NCI-H1417 treated with DMSO at 0.1 percent for 48 hours (cell line): Measurements from ENCODE around the gene SLC6A18.
A peak's percentile ranks its signal among the peaks of the same experiment; 100 is the strongest.

Experiments used
- DNase-seq: peaks from one replicate; lab custom pipeline; 2025; lab: John Stamatoyannopoulos, UW

Gene SLC6A18

GRCh38 chr5:1231354-1231905 lies 6.2 kb downstream of the SLC6A18 start:
- no peak for DNase-seq

- no peak for DNase-seq
These were observed 7.6 kb downstream of the SLC6A18 start for GRCh38 chr5:1232780-1233179.

GRCh38 chr5:1235379-1235778 lies 10.2 kb downstream of the SLC6A18 start:
- no peak for DNase-seq

GRCh38 chr5:1235838-1236237 lies 10.7 kb downstream of the SLC6A18 start:
- no peak for DNase-seq

GRCh38 chr5:1239505-1240251 lies 14.5 kb downstream of the SLC6A18 start:
- DNase-seq = no peak

GRCh38 chr5:1240496-1241260 lies 15.5 kb downstream of the SLC6A18 start:
- no peak for DNase-seq

GRCh38 chr5:1241509-1242080 lies 16.4 kb downstream of the SLC6A18 start:
- no peak for DNase-seq

GRCh38 chr5:1242733-1243486 lies 17.7 kb downstream of the SLC6A18 start:
- DNase-seq = no peak

GRCh38 chr5:1243487-1244130 lies 18.4 kb downstream of the SLC6A18 start:
- DNase-seq = no peak

GRCh38 chr5:1244255-1244654 lies 19.1 kb downstream of the SLC6A18 start:
- DNase-seq = no peak

- no peak for DNase-seq
These were observed 19.8 kb downstream of the SLC6A18 start for GRCh38 chr5:1244976-1245375.

- peak; percentile 28 for DNase-seq
These were observed 20.9 kb downstream of the SLC6A18 start for GRCh38 chr5:1245905-1246576.

- DNase-seq = no peak
These were observed 21.7 kb downstream of the SLC6A18 start for GRCh38 chr5:1246711-1247431.

GRCh38 chr5:1247811-1248210 lies 22.6 kb downstream of the SLC6A18 start:
- no peak for DNase-seq

GRCh38 chr5:1249366-1250280 lies 24.4 kb downstream of the SLC6A18 start:
- no peak for DNase-seq

- no peak for DNase-seq
These were observed 26.7 kb downstream of the SLC6A18 start for GRCh38 chr5:1251678-1252580.

GRCh38 chr5:1252681-1253080 lies 27.5 kb downstream of the SLC6A18 start:
- DNase-seq = no peak

- DNase-seq = no peak
These were observed 28.4 kb downstream of the SLC6A18 start for GRCh38 chr5:1253456-1254105.
